C4-2B (cell line): ENCODE data around the gene CACNA1G.

ENCODE experiments used
- ZFX ChIP-seq: fragments of 450-650 bp; IDR thresholded peaks from 2 replicates; pipeline ENCODE4 v1.6.1; 2017
- TF ChIP-seq, protein P1 (sequence below): fragments of 450-650 bp; conservative IDR thresholded peaks from 2 replicates; pipeline ENCODE4 v1.5.1; 2017; ENCODE audit warnings: mild to moderate bottlenecking

DNA sequence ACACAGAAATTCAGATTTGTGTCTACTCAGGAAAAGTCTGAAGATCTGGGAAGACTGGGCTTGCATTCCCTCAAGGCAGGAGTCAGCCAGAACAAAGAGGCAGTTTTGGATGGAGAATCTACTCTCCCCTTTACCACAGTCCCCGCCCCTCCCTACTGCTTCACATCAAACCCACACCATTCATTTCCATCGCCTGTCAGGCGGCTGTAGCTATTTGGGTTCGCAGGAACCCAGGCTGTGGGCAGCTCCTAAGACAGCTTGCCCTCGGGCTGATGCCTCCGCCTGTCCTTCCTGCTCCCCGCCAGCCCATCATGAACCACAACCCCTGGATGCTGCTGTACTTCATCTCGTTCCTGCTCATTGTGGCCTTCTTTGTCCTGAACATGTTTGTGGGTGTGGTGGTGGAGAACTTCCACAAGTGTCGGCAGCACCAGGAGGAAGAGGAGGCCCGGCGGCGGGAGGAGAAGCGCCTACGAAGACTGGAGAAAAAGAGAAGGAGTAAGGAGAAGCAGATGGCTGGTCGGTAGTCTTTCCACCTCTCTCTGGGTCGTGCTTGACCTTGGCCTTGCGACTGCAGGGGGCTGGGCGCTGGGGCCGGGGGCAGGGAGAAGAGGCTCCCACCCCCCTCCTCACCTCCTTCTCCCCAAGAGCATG is 47.1 kb downstream of the CACNA1G start:
- TF ChIP-seq, protein P1, sequence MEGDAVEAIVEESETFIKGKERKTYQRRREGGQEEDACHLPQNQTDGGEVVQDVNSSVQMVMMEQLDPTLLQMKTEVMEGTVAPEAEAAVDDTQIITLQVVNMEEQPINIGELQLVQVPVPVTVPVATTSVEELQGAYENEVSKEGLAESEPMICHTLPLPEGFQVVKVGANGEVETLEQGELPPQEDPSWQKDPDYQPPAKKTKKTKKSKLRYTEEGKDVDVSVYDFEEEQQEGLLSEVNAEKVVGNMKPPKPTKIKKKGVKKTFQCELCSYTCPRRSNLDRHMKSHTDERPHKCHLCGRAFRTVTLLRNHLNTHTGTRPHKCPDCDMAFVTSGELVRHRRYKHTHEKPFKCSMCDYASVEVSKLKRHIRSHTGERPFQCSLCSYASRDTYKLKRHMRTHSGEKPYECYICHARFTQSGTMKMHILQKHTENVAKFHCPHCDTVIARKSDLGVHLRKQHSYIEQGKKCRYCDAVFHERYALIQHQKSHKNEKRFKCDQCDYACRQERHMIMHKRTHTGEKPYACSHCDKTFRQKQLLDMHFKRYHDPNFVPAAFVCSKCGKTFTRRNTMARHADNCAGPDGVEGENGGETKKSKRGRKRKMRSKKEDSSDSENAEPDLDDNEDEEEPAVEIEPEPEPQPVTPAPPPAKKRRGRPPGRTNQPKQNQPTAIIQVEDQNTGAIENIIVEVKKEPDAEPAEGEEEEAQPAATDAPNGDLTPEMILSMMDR: no peak
- no peak for TF ChIP-seq ZFX
